RWPE2 (cell line): ENCODE results near the gene DCBLD1.

Experiments
- ATAC-seq: fragments of 200-7000 bp; cut with Tn5 transposase; 3 replicates; pipeline ENCODE4 v1.9.1; 2021; ENCODE audit warnings: low read depth
- DNase-seq: peaks from one replicate; pipeline ENCODE4 v3.0.0-alpha.2; 2020; ENCODE audit warnings: low spot score
- H3K27ac ChIP-seq: fragments of 450-650 bp; 2 replicates; pipeline ENCODE4 v1.5.1; 2017; ENCODE audit warnings: mild to moderate bottlenecking; ENCODE audit not compliant: poor library complexity, severe bottlenecking
- H3K27me3 ChIP-seq: fragments of 250-450 bp; sonication (Bioruptor Pico); 2 replicates; pipeline ENCODE4 v1.5.1; 2021; ENCODE audit warnings: mild to moderate bottlenecking, moderate library complexity; ENCODE audit not compliant: insufficient read depth, poor library complexity, severe bottlenecking
- H3K36me3 ChIP-seq: fragments of 250-450 bp; sonication (Bioruptor Pico); 2 replicates; pipeline ENCODE4 v1.5.1; 2020; ENCODE audit warnings: low read depth, mild to moderate bottlenecking, moderate library complexity
- H3K4me1 ChIP-seq: fragments of 250-450 bp; sonication (Bioruptor Pico); 2 replicates; pipeline ENCODE4 v1.5.1; 2021; ENCODE audit warnings: mild to moderate bottlenecking, moderate library complexity; ENCODE audit not compliant: insufficient read depth, poor library complexity, severe bottlenecking
- H3K4me3 ChIP-seq: fragments of 250-450 bp; sonication (Bioruptor Pico); 2 replicates; pipeline ENCODE4 v1.5.1; 2021; ENCODE audit warnings: mild to moderate bottlenecking, moderate library complexity; ENCODE audit not compliant: severe bottlenecking
- H3K9me3 ChIP-seq: fragments of 250-450 bp; sonication (Bioruptor Pico); 2 replicates; pipeline ENCODE4 v1.5.1; 2021; ENCODE audit warnings: mild to moderate bottlenecking, moderate library complexity; ENCODE audit not compliant: severe bottlenecking
- CTCF ChIP-seq: fragments of 450-650 bp; IDR thresholded peaks from one replicate; pipeline ENCODE4 v1.5.1; 2017; ENCODE audit warnings: mild to moderate bottlenecking, moderate library complexity; ENCODE audit not compliant: poor library complexity, severe bottlenecking

DCBLD1 gene

GRCh38 chr6:117495869-117496268 lies 13.4 kb downstream of the DCBLD1 start:
- Histone ChIP-seq H3K4me1 (peaks cover 77% of the 10 kb centered on the region), H3K36me3 (peaks cover 28% of the 10 kb centered on the region), H3K9me3 (no peaks in the 10 kb centered on the region), H3K27me3 (no peaks in the 10 kb centered on the region), H3K4me3 (no peak overlapping the region), H3K27ac (peak overlapping the region; percentile 95)
- no peak for DNase-seq
- ATAC-seq = no peak
- no peak for TF ChIP-seq CTCF

- no peaks in the 10 kb centered on the region for H3K9me3 ChIP-seq
- DNase-seq (no peak), ATAC-seq (peak; percentile 57)
- no peak for TF ChIP-seq CTCF
- peaks cover 77% of the 10 kb centered on the region for H3K4me1 ChIP-seq
- H3K36me3 ChIP-seq = peaks cover 28% of the 10 kb centered on the region
- no peaks in the 10 kb centered on the region for H3K27me3 ChIP-seq
- no peak overlapping the region for H3K4me3 ChIP-seq
- peak overlapping the region; percentile 95 for H3K27ac ChIP-seq
These were observed 14.0 kb downstream of the DCBLD1 start for GRCh38 chr6:117496383-117496990.

- H3K27ac ChIP-seq = peak overlapping the region; percentile 95
These were observed 14.8 kb downstream of the DCBLD1 start for GRCh38 chr6:117497237-117497636.

GRCh38 chr6:117498159-117498558 lies 15.7 kb downstream of the DCBLD1 start:
- H3K27ac ChIP-seq = peak overlapping the region; percentile 95
- H3K4me3 ChIP-seq = no peak overlapping the region
- H3K4me1 ChIP-seq = peaks cover 73% of the 10 kb centered on the region
- H3K9me3 ChIP-seq = no peaks in the 10 kb centered on the region
- no peaks in the 10 kb centered on the region for H3K27me3 ChIP-seq
- no peak for TF ChIP-seq CTCF
- H3K36me3 ChIP-seq = peaks cover 26% of the 10 kb centered on the region
- ATAC-seq (peak; percentile 81), DNase-seq (no peak)

More at GRCh38 chr6:117497237-117497636, 14.8 kb downstream of the DCBLD1 start:
- ATAC-seq (no peak), DNase-seq (no peak)
- Histone ChIP-seq H3K36me3 (peaks cover 26% of the 10 kb centered on the region), H3K27me3 (no peaks in the 10 kb centered on the region), H3K4me1 (peaks cover 73% of the 10 kb centered on the region), H3K4me3 (no peak overlapping the region), H3K9me3 (no peaks in the 10 kb centered on the region)
- TF ChIP-seq CTCF = no peak

- Histone ChIP-seq H3K9me3 (no peaks in the 10 kb centered on the region), H3K27me3 (no peaks in the 10 kb centered on the region), H3K4me1 (peaks cover 45% of the 10 kb centered on the region), H3K4me3 (no peak overlapping the region), H3K27ac (peak overlapping the region; percentile 95), H3K36me3 (peaks cover 49% of the 10 kb centered on the region)
- no peak for TF ChIP-seq CTCF
- ATAC-seq (no peak), DNase-seq (no peak)
These were observed 19.2 kb downstream of the DCBLD1 start for GRCh38 chr6:117501722-117502121.
